Ovary (tissue), 9 donors: ENCODE results near the gene GPC6. TPM values are rescaled to one million over a fixed set of nuclear protein-coding genes. Genes with fewer than 3 reads are reported as not detected.
"Not testable (repeated sequence)": the region's sequence is repeated elsewhere in the genome, so short reads cannot be mapped to it uniquely, and the experiment has no call there.

Experiments
- DNase-seq, 5 donors: peaks; one replicate each; pipeline ENCODE4 v3.0.0-alpha.2; 2019 to 2020
- H3K27ac ChIP-seq, 2 donors: fragments of 200-600 bp; one replicate each; pipeline versions ENCODE4 v1.5.1 to v1.8.0; 2019 to 2022
- H3K27me3 ChIP-seq: fragments of 200-600 bp; one replicate; pipeline ENCODE4 v1.8.0; 2022
- H3K36me3 ChIP-seq: fragments of 200-600 bp; sonication (generic); one replicate; pipeline ENCODE4 v1.5.1; 2019
- H3K4me1 ChIP-seq: one replicate; pipeline ENCODE4 v1.8.1; 2013; ENCODE audit warnings: mild to moderate bottlenecking, moderate library complexity; ENCODE audit not compliant: insufficient read depth
- H3K4me3 ChIP-seq: fragments of 200-600 bp; sonication (generic); one replicate; pipeline ENCODE4 v1.5.1; 2017
- H3K9me3 ChIP-seq, 2 donors: fragments of 200-600 bp in 1 of 2; sonication (generic) in 1 of 2; one replicate each; pipeline versions ENCODE4 v1.5.1 to v1.8.1; 2013 to 2019; ENCODE audit warnings: mild to moderate bottlenecking in 1 of 2, moderate library complexity in 1 of 2
- CTCF ChIP-seq, 3 donors: fragments of 450-650 bp in 2 of 3; fragments of 200-600 bp in 1 of 3; IDR thresholded peaks; one replicate each; pipeline versions ENCODE4 v1.5.1 to v1.8.0; 2016 to 2022; ENCODE audit warnings: antibody characterized with exemption in 3 of 3, mild to moderate bottlenecking in 1 of 3
- EP300 ChIP-seq: sonication (generic); formaldehyde crosslinking; IDR thresholded peaks from one replicate; pipeline ENCODE4 v1.6.1; 2017; ENCODE audit warnings: antibody characterized with exemption
- POLR2A ChIP-seq: fragments of 450-650 bp; IDR thresholded peaks from one replicate; pipeline ENCODE4 v1.6.1; 2017; ENCODE audit warnings: antibody characterized with exemption, mild to moderate bottlenecking, moderate library complexity
- WGBS, 3 donors: extraction: QIAGEN DNeasy Blood & Tissue Kit in 1 of 3; methylation state at CpG; one replicate each; pipeline versions ENCODE4 v1.1.5 to v1.1.7; 2013 to 2017; 5-methylcytosine and 5-hydroxymethylcytosine counted together
- intact Hi-C, 4 donors: fragments of 100-400 bp; cut with DNase I; formaldehyde crosslinking; loops; one replicate each; pipeline versions ENCODE4 v1.11.0 to v1.15.1; 2022 to 2023
- polyA plus RNA-seq, 2 donors: library from polyadenylated mRNA; stranded (reverse); fragments of 200-250 nt in 1 of 2; fragments of 350-450 nt in 1 of 2; fragmentation: Illumina TruSeq in 1 of 2; extraction: RNeasy Lipid Tissue Mini Kit (QIAGEN cat#74804) in 1 of 2; gene quantifications; one replicate each; pipeline ENCODE4 v1.2.3, GENCODE V29; 2013 to 2014
- total RNA-seq, 7 donors: library from RNA; depleted of rRNA in 2 of 7; stranded (reverse); fragments of >200 nt in 2 of 7; fragmentation: NEBNext Ultra II Directional in 3 of 7; extraction: Animal tissue kit (Norgen Biotek cat#: 25700) in 3 of 7; gene quantifications; one replicate each; pipeline versions ENCODE4 v1.1.0 to v1.2.4, GENCODE V29; 2016 to 2023
- donor health status: DM: no; HTN: no; CAD: no; lungs with moderate emphysema.
- donor health status: DM: no; HTN: no; CAD: no.
- donor health status: Bipolar disorder and iron deficiency.
- donor health status: DM: yes; HTN: yes; CAD: no.
- donor health status: DM: no; HTN: no; CAD: no.
- donor health status: DM: yes; HTN: yes; CAD: no.

GPC6 gene
- total and polyA plus RNA-seq, 9 donors, result 4.3 to 22.3 (median 17.9) TPM

GRCh38 chr13:94292323-94292640 lies 1065.7 kb downstream of the GPC6 start:
- WGBS, 3 donors, result 88 to 98% (median 94%) methylated on average over 1 of the region's 1 CpG
- intact Hi-C loops, result no loop called here
- Histone ChIP-seq H3K27ac (no peak overlapping the region), H3K27me3 (no peaks in the 10 kb centered on the region), H3K36me3 (no peaks in the 10 kb centered on the region), H3K4me3 (no peak overlapping the region), H3K4me1 (no peaks in the 10 kb centered on the region), H3K9me3 (no peaks in the 10 kb centered on the region)
- TF ChIP-seq POLR2A (no peak), CTCF (IDR thresholded peaks at IDR 0.05) (no peak), EP300 (no peak)
- DNase-seq, result no peak

DNA sequence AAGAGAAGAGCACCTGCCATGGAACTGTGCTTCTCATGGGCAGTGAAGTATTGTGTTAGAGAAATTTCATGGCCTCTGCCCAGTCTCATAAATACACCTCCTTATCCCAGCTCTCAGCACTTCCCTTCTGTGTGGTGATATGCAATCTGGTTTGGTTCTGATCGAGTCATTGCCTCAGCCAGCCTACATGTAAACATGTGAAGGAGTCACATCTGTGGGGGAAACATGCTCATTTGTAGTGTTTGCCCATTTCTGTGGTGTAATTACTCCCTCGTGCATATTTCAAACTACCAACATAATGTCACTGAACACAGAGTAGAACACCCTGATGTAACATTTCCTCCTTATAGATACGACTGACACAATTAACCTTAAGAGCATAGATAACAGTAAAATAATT lies 1069.9 kb downstream of the GPC6 start:
- WGBS, 3 donors, result 89 to 91% (median 90%) methylated on average over 3 of the region's 3 CpGs

DNA sequence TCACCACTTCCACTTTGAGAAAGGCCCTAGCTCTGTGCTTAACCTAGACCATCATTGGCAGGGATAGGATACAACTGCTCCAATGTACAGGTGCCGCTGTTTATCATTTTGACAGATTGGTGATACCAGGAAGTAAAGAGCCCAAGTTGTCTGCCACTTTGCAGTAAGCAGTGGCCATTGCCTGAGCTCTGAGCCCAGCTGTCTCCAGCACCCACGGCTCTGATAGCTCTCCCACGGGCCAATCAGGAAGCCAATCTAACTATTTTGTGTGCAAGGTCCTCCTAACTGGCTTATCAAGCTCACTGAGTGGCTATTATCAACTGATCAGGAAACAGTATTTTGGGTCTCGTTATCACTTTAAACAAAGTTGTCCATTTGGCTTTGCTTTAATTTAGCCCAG lies 1071.7 kb downstream of the GPC6 start:
- intact Hi-C loops, result no loop called here
- no peak for TF ChIP-seq CTCF (IDR thresholded peaks at IDR 0.05)
- TF ChIP-seq POLR2A, result no peak
- no peak for TF ChIP-seq EP300
- no peak overlapping the region for H3K27ac ChIP-seq
- 82 to 89% (median 83%) methylated on average over 4 of the region's 4 CpGs for WGBS, 3 donors
- H3K4me3 ChIP-seq, result no peak overlapping the region
- H3K36me3 ChIP-seq, result no peaks in the 10 kb centered on the region
- H3K27me3 ChIP-seq, result no peaks in the 10 kb centered on the region
- no peaks in the 10 kb centered on the region for H3K4me1 ChIP-seq
- no peak for DNase-seq
- H3K9me3 ChIP-seq, result no peaks in the 10 kb centered on the region

More for the DNA sequence above, 1069.9 kb downstream of the GPC6 start:
- intact Hi-C loops, result no loop called here
- TF ChIP-seq CTCF (IDR thresholded peaks at IDR 0.05), result no peak
- TF ChIP-seq EP300, result no peak
- TF ChIP-seq POLR2A, result no peak
- no peak for DNase-seq
- Histone ChIP-seq H3K27ac (no peak overlapping the region), H3K4me3 (no peak overlapping the region), H3K9me3 (no peaks in the 10 kb centered on the region), H3K36me3 (no peaks in the 10 kb centered on the region), H3K27me3 (no peaks in the 10 kb centered on the region), H3K4me1 (no peaks in the 10 kb centered on the region)

DNA sequence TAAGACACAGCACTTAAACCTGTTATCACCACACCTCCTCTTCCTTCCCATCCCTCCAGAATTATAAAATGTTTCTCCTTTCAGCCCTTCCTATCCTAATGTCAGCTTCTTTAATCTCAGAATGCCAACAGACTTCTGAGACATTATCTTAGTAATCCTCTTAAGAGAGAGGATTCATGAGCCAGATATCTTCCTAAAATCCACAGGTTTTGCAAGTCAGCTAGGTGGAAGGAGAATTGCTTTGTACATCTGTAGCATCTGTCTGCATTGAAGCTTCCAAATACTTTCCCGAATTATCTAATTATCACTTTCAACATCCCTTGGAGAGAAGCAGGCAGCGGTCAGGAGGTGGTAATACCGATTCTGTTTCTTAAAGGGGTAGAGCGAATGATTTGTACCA lies 1073.8 kb downstream of the GPC6 start:
- H3K36me3 ChIP-seq, result no peaks in the 10 kb centered on the region
- intact Hi-C loops, result no loop called here
- H3K4me1 ChIP-seq, result no peaks in the 10 kb centered on the region
- H3K27me3 ChIP-seq, result no peaks in the 10 kb centered on the region
- no peak for DNase-seq
- H3K4me3 ChIP-seq, result no peak overlapping the region
- no peak overlapping the region for H3K27ac ChIP-seq
- TF ChIP-seq CTCF (IDR thresholded peaks at IDR 0.05), result no peak
- no peak for TF ChIP-seq POLR2A
- TF ChIP-seq EP300, result no peak
- 56 to 79% (median 65%) methylated on average over 4 of the region's 4 CpGs for WGBS, 3 donors
- H3K9me3 ChIP-seq, result no peaks in the 10 kb centered on the region

DNA sequence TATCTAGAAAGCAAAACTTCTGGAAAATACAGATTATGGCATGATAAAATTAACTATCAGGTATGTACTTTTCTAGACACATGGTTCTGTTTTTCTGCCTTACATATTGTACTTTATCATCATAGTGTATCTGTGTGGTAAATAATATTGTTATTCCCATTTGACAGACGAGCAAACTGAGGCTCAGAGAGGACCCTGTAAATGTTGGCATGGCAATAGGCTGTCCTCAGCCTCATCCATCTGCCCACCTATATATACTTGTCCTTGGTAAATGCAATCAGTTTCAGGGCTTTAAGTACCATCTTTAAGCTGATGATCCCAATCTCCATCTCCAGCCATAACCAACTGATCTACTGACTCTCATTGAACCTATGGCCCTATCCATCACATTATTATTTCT lies 1074.9 kb downstream of the GPC6 start:
- Histone ChIP-seq H3K27me3 (no peaks in the 10 kb centered on the region), H3K4me3 (no peak overlapping the region), H3K9me3 (no peaks in the 10 kb centered on the region), H3K36me3 (no peaks in the 10 kb centered on the region), H3K4me1 (peaks cover 2% of the 10 kb centered on the region), H3K27ac (no peak overlapping the region)
- intact Hi-C loops, result no loop called here
- no peak for TF ChIP-seq EP300
- TF ChIP-seq POLR2A, result no peak
- TF ChIP-seq CTCF (IDR thresholded peaks at IDR 0.05), result no peak
- 87 to 93% (median 88%) methylated on average over 1 of the region's 1 CpG for WGBS, 3 donors
- no peak for DNase-seq

DNA sequence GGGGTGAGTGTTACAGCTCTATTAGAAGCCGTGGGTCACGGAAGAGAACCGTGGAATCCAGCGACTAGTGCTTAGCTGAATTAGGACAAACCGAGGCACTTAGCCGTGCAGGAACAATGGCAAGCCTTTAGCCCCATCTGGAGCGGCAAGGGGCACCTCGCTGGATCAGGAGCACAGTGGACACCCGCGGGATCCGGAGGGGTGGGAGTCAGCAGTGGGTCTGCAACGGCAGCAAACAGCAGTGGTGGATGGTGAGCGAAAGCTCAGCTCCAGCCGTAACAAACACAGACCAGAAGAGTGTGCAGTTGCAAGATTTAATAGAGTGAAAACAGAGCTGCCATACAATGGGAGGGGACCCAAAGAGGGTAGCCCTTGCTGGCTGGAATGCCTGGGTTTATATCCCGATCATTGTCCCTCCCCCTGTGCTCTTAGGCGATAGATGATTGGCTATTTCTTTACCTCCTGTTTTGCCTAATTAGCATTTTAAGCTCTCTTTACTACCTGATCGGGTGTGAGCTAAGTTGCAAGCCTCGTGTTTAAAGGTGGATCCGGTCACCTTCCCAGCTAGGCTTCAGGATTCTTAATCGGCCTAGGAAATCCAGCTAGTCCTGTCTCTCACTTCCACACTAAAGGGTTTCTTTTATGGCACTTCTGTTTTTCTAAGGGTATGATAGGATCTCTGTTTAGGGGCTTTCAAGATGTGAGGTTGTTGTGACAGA lies 1076.4 kb downstream of the GPC6 start:
- 96 to 97% (median 97%) methylated on average over 20 of the region's 20 CpGs for WGBS, 3 donors
- H3K4me3 ChIP-seq, H3K4me1 ChIP-seq, H3K9me3 ChIP-seq, H3K36me3 ChIP-seq, intact Hi-C loops, H3K27ac ChIP-seq, DNase-seq, H3K27me3 ChIP-seq: not testable (repeated sequence)
